ENCODE measurements around the gene TULP4.

Gene TULP4

DNA sequence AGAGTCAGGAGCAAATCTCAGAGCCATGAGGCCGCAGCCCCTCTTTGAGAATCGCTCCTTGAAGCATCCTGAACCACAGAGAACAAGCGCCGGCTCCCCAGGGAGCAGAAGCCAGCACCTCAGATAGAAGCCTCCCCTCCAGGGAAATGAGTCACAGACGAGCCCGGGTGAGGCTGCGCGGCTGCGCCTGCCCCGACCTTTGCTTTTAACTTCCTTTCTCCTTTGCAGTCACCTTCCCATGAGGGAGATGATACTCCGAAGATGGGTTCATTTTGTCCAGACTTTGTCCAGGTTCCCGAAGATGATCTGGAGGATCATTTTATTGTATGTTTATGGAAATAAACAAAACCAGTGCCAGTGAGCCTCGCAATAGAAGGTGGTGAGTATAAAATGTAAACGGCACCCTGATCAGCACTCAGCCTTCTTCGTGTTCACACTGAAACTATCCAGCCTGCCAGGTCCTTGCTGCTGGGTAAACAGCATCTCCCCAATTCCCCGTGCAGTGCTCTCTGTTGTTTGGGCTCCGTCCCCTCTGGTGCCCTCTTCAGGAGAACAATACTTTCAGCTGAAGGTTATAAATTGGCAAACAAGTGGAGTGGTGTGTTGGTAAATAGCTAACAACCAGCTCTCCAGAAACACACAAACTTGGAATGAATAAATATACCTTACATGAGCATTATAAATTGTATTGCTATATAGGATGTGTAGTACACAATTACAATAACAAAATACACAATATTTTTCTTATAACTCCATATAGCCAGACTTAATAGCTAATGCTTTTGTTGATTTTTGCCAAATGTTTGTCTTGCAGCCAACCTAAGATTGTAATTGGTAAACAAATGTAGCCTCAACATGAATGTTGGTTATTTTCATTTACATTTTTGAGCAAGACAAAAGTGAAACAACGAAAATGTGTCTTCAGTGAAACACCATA, 206.2 kb downstream of the TULP4 start (continued):
- TF ChIP-seq ZNF621 (tag by site-specific recombination; IDR thresholded peaks at IDR 0.05) (no peak), ZNF629 (tag by site-specific recombination; IDR thresholded peaks at IDR 0.05) (0 out of 2 replicates have a peak, but pooled peaks have one; percentile 33), WT1 (tag by site-specific recombination; IDR thresholded peaks at IDR 0.05) (peak; percentile 68), ZNF626 (tag by site-specific recombination; IDR thresholded peaks at IDR 0.05) (no peak), ZNF791 (tag by site-specific recombination; IDR thresholded peaks at IDR 0.05) (no peak), ZNF747 (tag by site-specific recombination; IDR thresholded peaks at IDR 0.05) (no peak), ZNF140 (tag by site-specific recombination; IDR thresholded peaks at IDR 0.05) (no peak), ZBTB17 (tag by site-specific recombination; IDR thresholded peaks at IDR 0.05) (peak; percentile 97), PRDM1 (tag by site-specific recombination; IDR thresholded peaks at IDR 0.05) (peak; percentile 90), ZSCAN23 (tag by site-specific recombination; IDR thresholded peaks at IDR 0.05) (no peak), ZNF473 (tag by site-specific recombination; IDR thresholded peaks at IDR 0.05) (no peak), ZNF707 (tag by site-specific recombination; IDR thresholded peaks at IDR 0.05) (no peak), ZNF660 (tag by site-specific recombination; IDR thresholded peaks at IDR 0.05) (peak; percentile 64; the same call in 1 of the 2 replicates), ZNF366 (tag by site-specific recombination; conservative IDR thresholded peaks at IDR 0.05) (peak; percentile 4; the same call in 1 of the 2 replicates), ZNF624 (tag by site-specific recombination; IDR thresholded peaks at IDR 0.05) (no peak; the same call in 1 of the 2 replicates), ZNF292 (tag by site-specific recombination; IDR thresholded peaks at IDR 0.05; ENCODE audit: borderline replicate concordance, low read depth) (no peak), ZBTB1 (tag by site-specific recombination; IDR thresholded peaks at IDR 0.05) (no peak), ZNF394 (tag by site-specific recombination; IDR thresholded peaks at IDR 0.05; ENCODE audit: borderline replicate concordance) (peak; percentile 40; the same call in 1 of the 2 replicates), ZNF623 (tag by site-specific recombination; IDR thresholded peaks at IDR 0.05) (no peak), ZNF837 (tag by site-specific recombination; IDR thresholded peaks at IDR 0.05) (no peak), SP3 (tag by site-specific recombination; IDR thresholded peaks at IDR 0.05) (no peak)
- TF ChIP-seq, protein P1, sequence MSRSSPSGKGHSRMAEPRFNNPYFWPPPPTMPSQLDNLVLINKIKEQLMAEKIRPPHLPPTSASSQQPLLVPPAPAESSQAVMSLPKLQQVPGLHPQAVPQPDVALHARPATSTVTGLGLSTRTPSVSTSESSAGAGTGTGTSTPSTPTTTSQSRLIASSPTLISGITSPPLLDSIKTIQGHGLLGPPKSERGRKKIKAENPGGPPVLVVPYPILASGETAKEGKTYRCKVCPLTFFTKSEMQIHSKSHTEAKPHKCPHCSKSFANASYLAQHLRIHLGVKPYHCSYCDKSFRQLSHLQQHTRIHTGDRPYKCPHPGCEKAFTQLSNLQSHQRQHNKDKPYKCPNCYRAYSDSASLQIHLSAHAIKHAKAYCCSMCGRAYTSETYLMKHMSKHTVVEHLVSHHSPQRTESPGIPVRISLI (tag by site-specific recombination; IDR thresholded peaks at IDR 0.05): no peak
- TF ChIP-seq, protein P2, sequence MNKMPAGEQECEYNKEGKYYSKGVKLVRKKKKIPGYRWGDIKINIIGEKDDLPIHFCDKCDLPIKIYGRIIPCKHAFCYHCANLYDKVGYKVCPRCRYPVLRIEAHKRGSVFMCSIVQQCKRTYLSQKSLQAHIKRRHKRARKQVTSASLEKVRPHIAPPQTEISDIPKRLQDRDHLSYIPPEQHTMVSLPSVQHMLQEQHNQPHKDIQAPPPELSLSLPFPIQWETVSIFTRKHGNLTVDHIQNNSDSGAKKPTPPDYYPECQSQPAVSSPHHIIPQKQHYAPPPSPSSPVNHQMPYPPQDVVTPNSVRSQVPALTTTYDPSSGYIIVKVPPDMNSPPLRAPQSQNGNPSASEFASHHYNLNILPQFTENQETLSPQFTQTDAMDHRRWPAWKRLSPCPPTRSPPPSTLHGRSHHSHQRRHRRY (tag by site-specific recombination; IDR thresholded peaks at IDR 0.05): no peak
- TF ChIP-seq, protein P3, sequence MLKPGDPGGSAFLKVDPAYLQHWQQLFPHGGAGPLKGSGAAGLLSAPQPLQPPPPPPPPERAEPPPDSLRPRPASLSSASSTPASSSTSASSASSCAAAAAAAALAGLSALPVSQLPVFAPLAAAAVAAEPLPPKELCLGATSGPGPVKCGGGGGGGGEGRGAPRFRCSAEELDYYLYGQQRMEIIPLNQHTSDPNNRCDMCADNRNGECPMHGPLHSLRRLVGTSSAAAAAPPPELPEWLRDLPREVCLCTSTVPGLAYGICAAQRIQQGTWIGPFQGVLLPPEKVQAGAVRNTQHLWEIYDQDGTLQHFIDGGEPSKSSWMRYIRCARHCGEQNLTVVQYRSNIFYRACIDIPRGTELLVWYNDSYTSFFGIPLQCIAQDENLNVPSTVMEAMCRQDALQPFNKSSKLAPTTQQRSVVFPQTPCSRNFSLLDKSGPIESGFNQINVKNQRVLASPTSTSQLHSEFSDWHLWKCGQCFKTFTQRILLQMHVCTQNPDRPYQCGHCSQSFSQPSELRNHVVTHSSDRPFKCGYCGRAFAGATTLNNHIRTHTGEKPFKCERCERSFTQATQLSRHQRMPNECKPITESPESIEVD (tag by site-specific recombination; IDR thresholded peaks at IDR 0.05): no peak
- TF ChIP-seq, protein P4, sequence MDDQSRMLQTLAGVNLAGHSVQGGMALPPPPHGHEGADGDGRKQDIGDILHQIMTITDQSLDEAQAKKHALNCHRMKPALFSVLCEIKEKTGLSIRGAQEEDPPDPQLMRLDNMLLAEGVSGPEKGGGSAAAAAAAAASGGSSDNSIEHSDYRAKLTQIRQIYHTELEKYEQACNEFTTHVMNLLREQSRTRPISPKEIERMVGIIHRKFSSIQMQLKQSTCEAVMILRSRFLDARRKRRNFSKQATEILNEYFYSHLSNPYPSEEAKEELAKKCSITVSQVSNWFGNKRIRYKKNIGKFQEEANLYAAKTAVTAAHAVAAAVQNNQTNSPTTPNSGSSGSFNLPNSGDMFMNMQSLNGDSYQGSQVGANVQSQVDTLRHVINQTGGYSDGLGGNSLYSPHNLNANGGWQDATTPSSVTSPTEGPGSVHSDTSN (CRISPR knock-in tag; IDR thresholded peaks at IDR 0.05): no peak
- TF ChIP-seq, protein P5, sequence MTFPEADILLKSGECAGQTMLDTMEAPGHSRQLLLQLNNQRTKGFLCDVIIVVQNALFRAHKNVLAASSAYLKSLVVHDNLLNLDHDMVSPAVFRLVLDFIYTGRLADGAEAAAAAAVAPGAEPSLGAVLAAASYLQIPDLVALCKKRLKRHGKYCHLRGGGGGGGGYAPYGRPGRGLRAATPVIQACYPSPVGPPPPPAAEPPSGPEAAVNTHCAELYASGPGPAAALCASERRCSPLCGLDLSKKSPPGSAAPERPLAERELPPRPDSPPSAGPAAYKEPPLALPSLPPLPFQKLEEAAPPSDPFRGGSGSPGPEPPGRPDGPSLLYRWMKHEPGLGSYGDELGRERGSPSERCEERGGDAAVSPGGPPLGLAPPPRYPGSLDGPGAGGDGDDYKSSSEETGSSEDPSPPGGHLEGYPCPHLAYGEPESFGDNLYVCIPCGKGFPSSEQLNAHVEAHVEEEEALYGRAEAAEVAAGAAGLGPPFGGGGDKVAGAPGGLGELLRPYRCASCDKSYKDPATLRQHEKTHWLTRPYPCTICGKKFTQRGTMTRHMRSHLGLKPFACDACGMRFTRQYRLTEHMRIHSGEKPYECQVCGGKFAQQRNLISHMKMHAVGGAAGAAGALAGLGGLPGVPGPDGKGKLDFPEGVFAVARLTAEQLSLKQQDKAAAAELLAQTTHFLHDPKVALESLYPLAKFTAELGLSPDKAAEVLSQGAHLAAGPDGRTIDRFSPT (tag by site-specific recombination; IDR thresholded peaks at IDR 0.05): no peak
- TF ChIP-seq, protein P6, sequence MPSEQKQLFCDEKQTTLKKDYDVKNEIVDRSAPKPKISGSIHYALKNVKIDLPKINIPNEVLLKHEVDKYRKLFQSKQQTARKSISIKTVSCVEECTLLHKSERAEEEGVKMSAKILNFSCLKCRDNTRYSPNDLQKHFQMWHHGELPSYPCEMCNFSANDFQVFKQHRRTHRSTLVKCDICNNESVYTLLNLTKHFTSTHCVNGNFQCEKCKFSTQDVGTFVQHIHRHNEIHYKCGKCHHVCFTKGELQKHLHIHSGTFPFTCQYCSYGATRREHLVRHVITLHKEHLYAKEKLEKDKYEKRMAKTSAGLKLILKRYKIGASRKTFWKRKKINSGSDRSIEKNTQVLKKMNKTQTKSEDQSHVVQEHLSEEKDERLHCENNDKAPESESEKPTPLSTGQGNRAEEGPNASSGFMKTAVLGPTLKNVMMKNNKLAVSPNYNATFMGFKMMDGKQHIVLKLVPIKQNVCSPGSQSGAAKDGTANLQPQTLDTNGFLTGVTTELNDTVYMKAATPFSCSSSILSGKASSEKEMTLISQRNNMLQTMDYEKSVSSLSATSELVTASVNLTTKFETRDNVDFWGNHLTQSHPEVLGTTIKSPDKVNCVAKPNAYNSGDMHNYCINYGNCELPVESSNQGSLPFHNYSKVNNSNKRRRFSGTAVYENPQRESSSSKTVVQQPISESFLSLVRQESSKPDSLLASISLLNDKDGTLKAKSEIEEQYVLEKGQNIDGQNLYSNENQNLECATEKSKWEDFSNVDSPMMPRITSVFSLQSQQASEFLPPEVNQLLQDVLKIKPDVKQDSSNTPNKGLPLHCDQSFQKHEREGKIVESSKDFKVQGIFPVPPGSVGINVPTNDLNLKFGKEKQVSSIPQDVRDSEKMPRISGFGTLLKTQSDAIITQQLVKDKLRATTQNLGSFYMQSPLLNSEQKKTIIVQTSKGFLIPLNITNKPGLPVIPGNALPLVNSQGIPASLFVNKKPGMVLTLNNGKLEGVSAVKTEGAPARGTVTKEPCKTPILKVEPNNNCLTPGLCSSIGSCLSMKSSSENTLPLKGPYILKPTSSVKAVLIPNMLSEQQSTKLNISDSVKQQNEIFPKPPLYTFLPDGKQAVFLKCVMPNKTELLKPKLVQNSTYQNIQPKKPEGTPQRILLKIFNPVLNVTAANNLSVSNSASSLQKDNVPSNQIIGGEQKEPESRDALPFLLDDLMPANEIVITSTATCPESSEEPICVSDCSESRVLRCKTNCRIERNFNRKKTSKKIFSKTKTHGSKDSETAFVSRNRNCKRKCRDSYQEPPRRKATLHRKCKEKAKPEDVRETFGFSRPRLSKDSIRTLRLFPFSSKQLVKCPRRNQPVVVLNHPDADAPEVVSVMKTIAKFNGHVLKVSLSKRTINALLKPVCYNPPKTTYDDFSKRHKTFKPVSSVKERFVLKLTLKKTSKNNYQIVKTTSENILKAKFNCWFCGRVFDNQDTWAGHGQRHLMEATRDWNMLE (tag by site-specific recombination; conservative IDR thresholded peaks at IDR 0.05; ENCODE audit: low read depth): peak; percentile 20; the same call in 1 of the 2 replicates

All from HEK293 (cell line).